Bronchial epithelial cell (primary cell): ENCODE measurements around the gene CCDC88B. TPM values are rescaled to one million over a fixed set of nuclear protein-coding genes. Genes with fewer than 3 reads are reported as not detected.
A peak's percentile ranks its signal among the peaks of the same experiment; 100 is the strongest.

Source experiments
- DNase-seq: peaks from one replicate; pipeline ENCODE4 v3.0.0-alpha.2; 2010; ENCODE audit warnings: low read depth
- FAIRE-seq: peaks from 2 replicates; lab custom pipeline; 2011; peaks lifted over from hg19 to GRCh38; lab: Jason Lieb, UNC
- H3K27me3 ChIP-seq: 2 replicates; pipeline ENCODE4 v1.5.1; 2011; ENCODE audit warnings: low read length; ENCODE audit not compliant: control insufficient read depth, insufficient read depth
- H3K36me3 ChIP-seq: 2 replicates; pipeline ENCODE4 v1.5.1; 2011; ENCODE audit warnings: low read length; ENCODE audit not compliant: control insufficient read depth, insufficient read depth
- H3K4me3 ChIP-seq: 2 replicates; pipeline ENCODE4 v1.5.1; 2011; ENCODE audit warnings: mild to moderate bottlenecking, low read depth, low read length, control low read depth
- CTCF ChIP-seq: IDR thresholded peaks from 2 replicates; pipeline ENCODE4 v1.5.1; 2011; ENCODE audit warnings: mild to moderate bottlenecking, moderate library complexity, low read length, control low read depth, inconsistent platforms; ENCODE audit not compliant: insufficient read depth, severe bottlenecking
- total RNA-seq: library from RNA; depleted of rRNA; stranded (reverse); fragments of >200 nt; gene quantifications from 2 replicates; pipeline ENCODE4 v1.2.1, GENCODE V29; 2014

Gene CCDC88B
- total RNA-seq, 1 donor from 2014 or later: 2.9 TPM

GRCh38 chr11:64364911-64365310, 24.9 kb downstream of the CCDC88B start:
- no peak for TF ChIP-seq CTCF
- H3K36me3 ChIP-seq: peaks cover 50% of the 10 kb centered on the region
- H3K4me3 ChIP-seq: no peak overlapping the region
- DNase-seq: peak; percentile 11
- no peak for FAIRE-seq
- H3K27me3 ChIP-seq: no peaks in the 10 kb centered on the region

- H3K36me3 ChIP-seq: peaks cover 39% of the 10 kb centered on the region
- no peaks in the 10 kb centered on the region for H3K27me3 ChIP-seq
- H3K4me3 ChIP-seq: no peak overlapping the region
- TF ChIP-seq CTCF: no peak
- FAIRE-seq (no peak), DNase-seq (peak; percentile 78)
Observed at GRCh38 chr11:64366751-64367150, 26.7 kb downstream of the CCDC88B start.

GRCh38 chr11:64367931-64368672, 28.1 kb downstream of the CCDC88B start:
- FAIRE-seq: no peak
- no peak for DNase-seq
- no peak for TF ChIP-seq CTCF
- H3K36me3 ChIP-seq: peaks cover 31% of the 10 kb centered on the region
- no peaks in the 10 kb centered on the region for H3K27me3 ChIP-seq
- H3K4me3 ChIP-seq: no peak overlapping the region

- no peak for FAIRE-seq
- no peaks in the 10 kb centered on the region for H3K27me3 ChIP-seq
- no peak for DNase-seq
- no peak overlapping the region for H3K4me3 ChIP-seq
- TF ChIP-seq CTCF: no peak
- peaks cover 26% of the 10 kb centered on the region for H3K36me3 ChIP-seq
Observed at GRCh38 chr11:64368673-64369074, 28.7 kb downstream of the CCDC88B start.

GRCh38 chr11:64369440-64370421, 29.7 kb downstream of the CCDC88B start:
- TF ChIP-seq CTCF: peak; percentile 13
- H3K27me3 ChIP-seq: no peaks in the 10 kb centered on the region
- no peak overlapping the region for H3K4me3 ChIP-seq
- H3K36me3 ChIP-seq: peaks cover 23% of the 10 kb centered on the region
- no peak for FAIRE-seq
- no peak for DNase-seq
